Left colon (tissue), 2 donors: ENCODE measurements around the gene GSTM5. TPM values are rescaled to one million over a fixed set of nuclear protein-coding genes. Genes with fewer than 3 reads are reported as not detected.
"Not testable (repeated sequence)": the region's sequence is repeated elsewhere in the genome, so short reads cannot be mapped to it uniquely, and the experiment has no call there.

ENCODE experiments used
- ATAC-seq: fragments of 200-7000 bp; cut with Tn5 transposase; one replicate; pipeline ENCODE4 v1.9.1; 2020; ENCODE audit warnings: mild to moderate bottlenecking, moderate library complexity
- DNase-seq, 2 donors: peaks; one replicate each; pipeline ENCODE4 v3.0.0-alpha.2; 2020
- intact Hi-C, 2 donors: fragments of 100-400 bp; cut with DNase I in 1 of 2; cut with micrococcal nuclease in 1 of 2; formaldehyde crosslinking; loops; one replicate each; pipeline versions ENCODE4 v1.11.2 to v1.14.0; 2022; cut with DNase I, micrococcal nuclease
- total RNA-seq, 2 donors: library from RNA; stranded (reverse); fragmentation: NEBNext Ultra II Directional; extraction: Animal tissue kit (Norgen Biotek cat#: 25700); gene quantifications; one replicate each; pipeline ENCODE4 v1.2.1, GENCODE V29; 2021
- donor health status: DM: no; HTN: no; CAD: no.
- donor health status: DM: yes; HTN: yes; CAD: no.

The GSTM5 gene
- total RNA-seq, 2 donors from 2014 or later: 0.73 to 5.1 TPM

DNA sequence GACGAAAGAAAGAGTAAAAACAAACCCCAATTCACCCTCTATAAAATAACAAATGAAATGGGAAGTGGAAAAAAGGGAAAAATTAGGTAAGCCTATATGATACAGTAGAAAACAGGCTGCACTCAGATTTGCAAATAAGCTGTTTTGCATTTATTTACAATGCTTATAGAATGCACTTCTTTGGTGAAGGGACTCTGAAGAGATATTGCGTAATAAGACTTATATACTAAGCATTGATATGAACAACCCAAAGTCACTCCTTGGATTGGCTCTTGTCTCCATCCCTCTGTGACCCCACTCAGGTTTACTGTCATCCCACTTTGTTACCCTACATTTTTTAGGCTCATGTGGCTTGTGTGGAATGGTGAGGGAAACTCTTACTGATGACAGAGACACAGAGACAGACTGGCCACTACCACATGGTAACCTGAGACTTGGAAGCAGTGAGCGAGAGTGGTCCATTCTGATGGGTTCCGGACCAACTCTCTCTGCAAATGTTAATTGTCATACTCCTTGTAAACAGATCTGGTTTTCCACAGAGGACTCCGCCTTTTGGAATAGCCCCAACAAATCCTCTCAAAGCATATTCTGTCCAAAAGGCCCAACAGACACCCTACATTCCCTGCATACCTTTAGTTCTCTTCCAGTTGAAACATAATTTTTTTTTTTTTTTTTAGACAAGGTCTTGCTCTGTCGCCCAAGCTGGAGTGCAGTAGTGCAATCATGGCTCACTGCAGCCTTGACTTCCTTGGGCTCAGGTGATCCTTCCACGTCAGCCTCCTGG, 11.0 kb downstream of the GSTM5 start:
- intact Hi-C loops: no loop called here
- ATAC-seq (no peak), DNase-seq (no peak)

DNA sequence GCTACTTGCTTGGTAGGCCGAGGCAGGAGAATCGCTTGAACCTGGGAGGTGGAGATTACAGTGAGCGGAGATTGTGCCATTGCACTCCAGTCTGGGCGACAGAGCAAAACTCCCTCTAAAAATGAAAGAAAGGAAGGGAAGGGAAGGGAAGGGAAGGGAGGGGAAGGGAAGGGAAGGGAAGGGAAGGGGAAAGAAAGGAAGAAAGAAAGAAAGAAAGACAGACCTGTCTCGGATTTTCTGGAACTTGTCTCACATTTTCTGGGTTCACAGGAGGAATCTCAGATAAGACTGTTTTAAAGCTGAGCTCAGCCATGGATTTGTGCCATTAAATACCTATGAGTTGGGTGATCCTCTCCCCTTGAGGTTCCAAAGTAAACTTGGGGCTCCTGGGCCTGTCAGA, 12.9 kb downstream of the GSTM5 start:
- no peak for DNase-seq
- no peak for ATAC-seq
- intact Hi-C loops: no loop called here

DNA sequence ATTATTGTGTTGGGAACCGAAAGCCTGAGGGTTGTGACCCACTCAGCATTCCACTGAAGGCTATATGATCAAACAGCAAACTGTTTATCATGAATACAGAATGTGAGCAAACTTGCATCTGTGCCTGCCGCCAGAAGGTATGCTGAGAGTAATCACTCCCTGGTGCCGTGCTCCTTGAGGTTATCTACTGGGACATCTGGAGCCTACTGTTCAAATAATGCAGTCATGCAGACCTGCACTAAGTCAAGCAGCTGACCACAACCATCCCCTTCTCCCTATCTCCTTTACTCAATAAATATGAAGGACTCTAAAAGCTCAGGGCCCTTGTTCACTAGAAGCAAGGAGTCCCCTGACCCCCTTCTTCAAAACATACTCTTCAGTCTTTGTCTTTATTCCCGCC, 13.5 kb downstream of the GSTM5 start:
- DNase-seq (no peak), ATAC-seq (no peak)
- intact Hi-C loops: no loop called here

DNA sequence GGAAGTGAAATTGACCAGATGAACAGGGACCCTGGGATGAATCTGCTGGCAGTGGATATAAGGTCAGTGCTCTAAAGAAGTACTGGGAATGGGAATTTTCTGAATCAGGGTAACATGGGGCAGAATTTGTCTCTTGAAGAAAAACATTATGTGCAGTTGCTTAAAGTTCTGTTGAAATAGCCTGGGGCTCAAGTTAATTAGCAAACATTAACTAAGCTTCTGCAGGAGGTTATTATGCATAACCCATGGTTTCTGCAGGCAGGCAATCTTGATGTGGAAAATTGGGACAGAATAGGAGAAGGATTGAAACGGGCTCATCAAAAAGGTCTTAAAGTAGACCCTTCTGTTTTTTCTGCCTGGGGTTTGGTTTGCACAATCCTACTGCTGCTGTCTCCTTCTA, 14.0 kb downstream of the GSTM5 start:
- ATAC-seq: no peak
- no peak for DNase-seq

GRCh38 chr1:109726728-109727373, 14.8 kb downstream of the GSTM5 start:
- DNase-seq: no peak

More for the DNA sequence above, 14.0 kb downstream of the GSTM5 start:
- intact Hi-C loops: no loop called here

DNA sequence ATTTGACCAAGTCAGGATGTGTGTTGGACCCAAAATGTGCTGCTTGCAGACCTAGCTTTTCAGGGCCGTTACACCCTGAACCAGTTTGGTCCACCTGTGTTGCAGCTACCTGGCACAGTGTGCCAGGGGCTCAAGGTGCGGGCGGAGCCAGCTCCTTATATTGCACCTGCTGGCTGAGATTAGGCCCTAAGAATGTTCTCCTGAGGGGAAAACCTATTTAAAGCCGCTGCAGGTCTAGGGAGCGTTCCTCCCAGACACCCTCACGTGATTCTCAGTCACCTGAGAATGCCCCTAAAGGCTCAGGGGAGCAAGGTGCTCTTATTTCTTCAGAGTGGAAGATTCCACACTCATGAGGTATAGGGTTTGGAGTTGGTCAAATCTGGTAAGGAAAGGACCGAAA, 16.8 kb downstream of the GSTM5 start:
- no peak for DNase-seq

More at GRCh38 chr1:109726728-109727373, 14.8 kb downstream of the GSTM5 start:
- no peak for ATAC-seq
- intact Hi-C loops: no loop called here

DNA sequence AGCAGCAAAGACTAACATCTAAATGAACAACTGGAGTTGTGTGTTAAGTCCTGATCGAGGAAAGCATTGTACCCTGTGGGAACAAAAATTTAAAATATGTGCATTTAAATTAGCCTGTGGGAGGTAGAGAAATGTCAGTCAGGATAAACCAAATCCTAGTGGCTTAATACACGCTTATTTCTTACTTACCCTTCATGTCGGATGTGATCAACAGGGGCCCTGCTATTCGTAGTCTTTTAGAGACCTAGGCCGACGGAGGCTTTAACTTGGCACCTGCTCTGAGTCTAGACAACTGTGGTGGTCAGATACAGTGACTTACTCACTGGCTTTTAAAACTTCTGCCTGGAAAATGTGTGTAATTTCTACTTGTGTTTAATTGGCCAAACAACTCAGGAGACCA, 18.6 kb downstream of the GSTM5 start:
- intact Hi-C loops: no loop called here
- ATAC-seq (no peak), DNase-seq (no peak)

More for the DNA sequence above, 16.8 kb downstream of the GSTM5 start:
- intact Hi-C loops: no loop called here
- peak; percentile 64 for ATAC-seq

DNA sequence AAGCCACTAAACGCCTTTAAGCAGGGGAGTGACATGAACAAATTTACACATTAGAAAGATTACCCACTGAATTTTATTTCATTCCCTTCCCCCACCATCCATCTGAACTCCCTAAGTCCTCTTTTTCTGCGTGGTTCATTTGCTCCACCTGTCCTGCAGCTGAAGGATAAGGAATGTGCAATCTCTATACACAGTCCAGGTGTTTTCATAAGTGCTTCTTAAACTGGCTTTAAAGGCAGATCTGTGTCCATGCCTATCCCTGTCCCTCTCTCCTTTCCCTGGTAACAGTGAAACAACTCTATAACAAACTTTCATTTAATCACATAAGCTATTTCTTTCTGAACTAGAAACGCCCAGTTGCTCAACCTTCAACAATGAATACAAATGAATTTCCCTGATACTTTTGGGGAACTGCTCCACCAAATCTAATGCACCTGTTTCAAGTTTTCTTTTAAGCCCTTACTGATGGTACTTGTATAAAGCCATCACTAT, 20.4 kb downstream of the GSTM5 start:
- DNase-seq (no peak), ATAC-seq (peak; percentile 47)
- intact Hi-C loops: no loop called here

DNA sequence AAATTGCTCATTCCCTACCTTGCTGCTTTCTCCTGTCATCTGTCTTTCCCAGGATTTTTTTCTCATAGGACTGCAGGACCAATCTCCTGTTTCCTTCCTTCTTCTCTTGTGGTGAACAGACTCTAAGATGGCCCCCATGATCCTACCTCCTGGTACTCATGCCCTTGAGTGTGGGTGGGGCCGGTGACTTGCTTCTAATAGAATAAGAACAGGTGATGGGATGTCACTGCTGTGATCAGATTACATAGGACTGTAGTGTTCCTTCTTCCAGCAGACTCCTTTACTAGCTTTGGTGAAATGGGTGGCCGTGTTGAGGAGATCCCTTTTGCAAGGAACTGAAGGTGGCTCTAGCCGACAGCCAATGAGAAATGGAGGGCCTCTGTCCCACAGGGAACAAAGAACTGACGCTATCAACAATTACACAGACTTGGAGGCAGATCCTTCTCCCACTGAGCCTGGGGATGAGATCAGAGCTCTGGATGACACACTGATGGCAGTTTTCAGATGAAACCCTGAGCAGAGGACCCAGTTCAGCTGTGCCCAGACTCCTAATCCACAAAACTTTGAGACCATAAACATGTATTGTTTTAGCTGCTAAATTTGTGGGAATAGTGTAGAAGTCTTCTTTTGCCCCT, 21.3 kb downstream of the GSTM5 start:
- intact Hi-C loops: no loop called here
- no peak for DNase-seq
- no peak for ATAC-seq

GRCh38 chr1:109739738-109740614, 27.9 kb downstream of the GSTM5 start:
- intact Hi-C loops: no loop called here
- ATAC-seq: peak; percentile 96
- DNase-seq: peak; percentile 65 to 81

GRCh38 chr1:109740615-109741373, 28.7 kb downstream of the GSTM5 start, which contains the start of gene GSTM3:
Gene GSTM3, minus strand, starts transcription at chr1:109741038. Its CDS starts 751 bp downstream, at chr1:109740287.
- ATAC-seq (peak; percentile 18), DNase-seq (no peak)
- intact Hi-C loops: no loop called here

GRCh38 chr1:109748311-109748710, 36.3 kb downstream of the GSTM5 start:
- intact Hi-C loops, DNase-seq, ATAC-seq: not testable (repeated sequence)

DNA sequence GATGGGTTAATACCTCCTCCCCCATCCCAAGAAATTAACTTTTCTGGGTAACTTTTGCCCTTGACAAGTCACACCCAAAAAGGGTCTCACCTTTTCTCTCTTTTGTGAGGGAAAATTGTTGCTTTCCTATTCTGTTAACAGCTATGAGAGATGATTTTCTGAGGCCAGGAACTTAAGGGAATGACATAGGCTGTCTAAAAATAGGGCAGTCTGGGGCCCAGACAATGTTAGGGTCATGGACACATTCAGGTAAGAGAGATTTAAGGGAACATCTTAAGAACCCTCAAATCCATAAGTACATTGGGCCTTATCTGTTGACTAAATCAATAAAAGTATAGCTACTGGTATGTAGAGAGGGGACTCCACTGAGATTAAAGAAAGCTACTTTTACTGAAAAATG, 37.2 kb downstream of the GSTM5 start:
- ATAC-seq: peak; percentile 12
- no peak for DNase-seq
- intact Hi-C loops: no loop called here

DNA sequence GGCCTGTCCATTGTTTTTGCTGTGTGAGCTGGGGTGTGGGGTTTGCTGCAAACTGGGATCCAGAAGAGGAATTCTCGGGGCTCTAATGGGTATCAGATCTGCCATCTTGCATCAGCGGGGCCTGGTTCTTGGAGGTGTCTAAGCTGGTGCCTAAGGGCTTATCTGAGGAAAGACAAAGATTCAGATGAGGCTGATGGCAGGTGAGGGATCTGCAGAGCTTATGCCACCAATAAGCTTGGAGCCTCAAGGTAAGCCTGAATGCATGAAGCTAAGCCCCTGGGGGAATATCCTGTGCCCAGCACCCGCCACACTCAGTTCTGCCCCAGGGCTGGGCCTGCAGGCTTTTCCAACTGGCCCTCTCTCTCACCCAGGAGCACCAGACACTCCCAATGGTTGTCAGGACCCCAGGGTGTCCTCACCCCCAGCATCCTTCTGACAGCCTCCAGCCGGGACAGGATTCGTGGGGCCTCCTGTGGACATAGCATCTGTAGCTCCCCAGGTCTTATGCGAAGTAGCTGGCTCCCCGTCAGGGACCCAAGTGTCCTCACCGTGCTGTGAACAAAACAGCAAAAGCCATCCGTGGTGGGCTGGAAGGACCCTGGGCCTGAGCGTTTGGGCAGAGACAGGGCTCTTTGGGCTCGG, 38.3 kb downstream of the GSTM5 start:
- ATAC-seq: peak; percentile 17
- no peak for DNase-seq
- intact Hi-C loops: no loop called here

GRCh38 chr1:109750920-109751319, 38.9 kb downstream of the GSTM5 start:
- intact Hi-C loops: no loop called here
- ATAC-seq (peak; percentile 14), DNase-seq (no peak)

GRCh38 chr1:109751531-109752260, 39.6 kb downstream of the GSTM5 start:
- DNase-seq (no peak), ATAC-seq (peak; percentile 10)
- intact Hi-C loops: no loop called here

DNA sequence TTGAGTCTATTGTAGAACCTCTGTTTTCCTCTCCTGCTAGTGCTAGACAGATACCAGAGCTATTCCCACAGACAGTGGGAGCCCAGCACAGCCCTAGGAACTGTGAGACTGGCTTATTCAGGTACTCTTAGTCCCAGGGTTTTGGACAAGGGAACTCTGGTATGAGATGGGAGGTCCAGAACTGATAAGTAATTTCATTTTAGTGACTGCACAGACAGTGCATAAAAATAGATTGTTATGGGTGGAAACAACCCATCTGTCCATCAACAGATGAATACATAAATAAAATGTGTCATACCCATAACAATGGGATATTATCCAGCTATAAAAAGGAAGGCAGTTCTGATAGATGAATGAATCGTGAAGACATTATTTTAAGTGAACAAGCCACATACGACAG, 42.7 kb downstream of the GSTM5 start:
- no peak for ATAC-seq
- intact Hi-C loops: no loop called here
- DNase-seq: no peak
